PC-9 (cell line): ENCODE data around the gene EP400. TPM values are rescaled to one million over a fixed set of nuclear protein-coding genes. Genes with fewer than 3 reads are reported as not detected.
A peak's percentile ranks its signal among the peaks of the same experiment; 100 is the strongest.

Experiments
- BruUV-seq: library from RNA; stranded (reverse); fragments of 400-500 nt; replicated peaks from 2 replicates; lab custom pipeline; 2021; lab: Mats Ljungman, UMichigan
- CTCF ChIA-PET: fragments of 300-600 bp; sonication (Branson Sonifier 250); formaldehyde crosslinking; loops from one replicate; lab custom pipeline; 2022; ENCODE audit warnings: antibody characterized with exemption; lab: Charles Lee
- POLR2A ChIA-PET: fragments of 300-600 bp; sonication (Branson Sonifier 250); formaldehyde crosslinking; loops from one replicate; lab custom pipeline; 2022; ENCODE audit warnings: antibody characterized with exemption; ENCODE audit not compliant: unreplicated experiment; lab: Charles Lee
- DNase-seq, 2 experiments: peaks; one replicate each; pipeline versions ENCODE4 v3.0.0 to v3.0.0-alpha.2; 2015 to 2022; ENCODE audit warnings: mixed read lengths in 1 of 2
- H2AFZ ChIP-seq: fragments of 200-600 bp; sonication (generic); 2 replicates; pipeline ENCODE4 v1.8.1; 2017; ENCODE audit warnings: antibody characterized with exemption
- H3F3A ChIP-seq: fragments of 200-600 bp; sonication (generic); 2 replicates; pipeline ENCODE4 v1.8.1; 2017; ENCODE audit warnings: antibody characterized with exemption, mild to moderate bottlenecking, low read depth; ENCODE audit not compliant: insufficient read depth
- H3K27ac ChIP-seq: fragments of 200-600 bp; sonication (generic); 2 replicates; pipeline ENCODE4 v1.6.1; 2016; ENCODE audit warnings: mixed run types
- H3K27me3 ChIP-seq: fragments of 200-600 bp; sonication (generic); 2 replicates; pipeline ENCODE4 v1.6.1; 2016; ENCODE audit warnings: low read depth, mixed run types; ENCODE audit not compliant: insufficient read depth
- H3K36me3 ChIP-seq: fragments of 200-600 bp; sonication (generic); 2 replicates; pipeline ENCODE4 v1.6.1; 2016; ENCODE audit warnings: low read depth, mixed run types
- H3K4me1 ChIP-seq: fragments of 200-600 bp; sonication (generic); replicated peaks from 2 replicates; pipeline ENCODE4 v1.6.1; 2016; ENCODE audit warnings: mixed run types; ENCODE audit not compliant: insufficient read depth
- H3K4me2 ChIP-seq: fragments of 200-600 bp; sonication (generic); 2 replicates; pipeline ENCODE4 v1.6.1; 2017; ENCODE audit warnings: mixed run types
- H3K4me3 ChIP-seq: fragments of 200-600 bp; sonication (generic); 2 replicates; pipeline ENCODE4 v1.6.1; 2016; ENCODE audit warnings: mixed run types
- H3K79me2 ChIP-seq: fragments of 200-600 bp; sonication (generic); 2 replicates; pipeline ENCODE4 v1.6.1; 2017; ENCODE audit warnings: low read depth, mixed run types
- H3K9me2 ChIP-seq: fragments of 200-600 bp; sonication (generic); 2 replicates; pipeline ENCODE4 v1.8.1; 2017; ENCODE audit warnings: mild to moderate bottlenecking; ENCODE audit not compliant: insufficient read depth
- H3K9me3 ChIP-seq: fragments of 200-600 bp; sonication (generic); 2 replicates; pipeline ENCODE4 v1.8.1; 2016; ENCODE audit warnings: low read depth; ENCODE audit not compliant: insufficient read depth
- H4K20me1 ChIP-seq: fragments of 200-600 bp; sonication (generic); 2 replicates; pipeline ENCODE4 v1.8.1; 2017; ENCODE audit not compliant: insufficient read depth
- EZH2 ChIP-seq: fragments of 200-600 bp; sonication (generic); IDR thresholded peaks from 2 replicates; pipeline ENCODE4 v1.8.0; 2017; ENCODE audit warnings: antibody characterized with exemption, low read depth
- intact Hi-C: fragments of 100-400 bp; cut with micrococcal nuclease; formaldehyde crosslinking; loops from one replicate; pipeline ENCODE4 v1.10.0; 2022; ENCODE audit not compliant: unreplicated experiment
- total RNA-seq: library from RNA; stranded (reverse); gene quantifications from 2 replicates; pipeline ENCODE4 v1.2.3, GENCODE V29; 2021
- TF ChIP-seq, protein P1 (sequence below): fragments of 200-600 bp; sonication (generic); conservative IDR thresholded peaks from 2 replicates; pipeline ENCODE4 v1.6.1; 2017; ENCODE audit warnings: mixed run types, antibody characterized with exemption, mild to moderate bottlenecking, moderate library complexity

EP400 gene
- total RNA-seq, 1 experiment from 2014 or later = 50.3 TPM

GRCh38 chr12:131901431-131902331 lies 48.1 kb upstream of the EP400 start:
- H3F3A ChIP-seq = peaks cover 15% of the 10 kb centered on the region; the same call in 1 of the 2 replicates
- peaks cover 6% of the 10 kb centered on the region; the same call in 1 of the 2 replicates for H3K36me3 ChIP-seq
- ChIA-PET CTCF (interaction anchor here (0.6 to 0.7 kb wide), 2 partner anchors 19 to 66 kb away, joined by 3 to 4 read pairs; no protein-coding TSS in a partner anchor), POLR2A (no interaction called here)
- H3K9me2 ChIP-seq = no peaks in the 10 kb centered on the region
- peaks cover 42% of the 10 kb centered on the region for H4K20me1 ChIP-seq
- no peak overlapping the region for H2AFZ ChIP-seq
- H3K27me3 ChIP-seq = no peaks in the 10 kb centered on the region
- intact Hi-C loops = loop anchor here (1.0 kb wide), 1 partner anchor 11 kb away; no protein-coding TSS in a partner anchor
- no peak overlapping the region for H3K4me2 ChIP-seq
- no peak overlapping the region for H3K4me3 ChIP-seq
- DNase-seq = peak in 1 of 2 experiments; percentile 75
- no peak for TF ChIP-seq EZH2
- TF ChIP-seq, protein P1, sequence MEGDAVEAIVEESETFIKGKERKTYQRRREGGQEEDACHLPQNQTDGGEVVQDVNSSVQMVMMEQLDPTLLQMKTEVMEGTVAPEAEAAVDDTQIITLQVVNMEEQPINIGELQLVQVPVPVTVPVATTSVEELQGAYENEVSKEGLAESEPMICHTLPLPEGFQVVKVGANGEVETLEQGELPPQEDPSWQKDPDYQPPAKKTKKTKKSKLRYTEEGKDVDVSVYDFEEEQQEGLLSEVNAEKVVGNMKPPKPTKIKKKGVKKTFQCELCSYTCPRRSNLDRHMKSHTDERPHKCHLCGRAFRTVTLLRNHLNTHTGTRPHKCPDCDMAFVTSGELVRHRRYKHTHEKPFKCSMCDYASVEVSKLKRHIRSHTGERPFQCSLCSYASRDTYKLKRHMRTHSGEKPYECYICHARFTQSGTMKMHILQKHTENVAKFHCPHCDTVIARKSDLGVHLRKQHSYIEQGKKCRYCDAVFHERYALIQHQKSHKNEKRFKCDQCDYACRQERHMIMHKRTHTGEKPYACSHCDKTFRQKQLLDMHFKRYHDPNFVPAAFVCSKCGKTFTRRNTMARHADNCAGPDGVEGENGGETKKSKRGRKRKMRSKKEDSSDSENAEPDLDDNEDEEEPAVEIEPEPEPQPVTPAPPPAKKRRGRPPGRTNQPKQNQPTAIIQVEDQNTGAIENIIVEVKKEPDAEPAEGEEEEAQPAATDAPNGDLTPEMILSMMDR = no peak
- no TSS peak for BruUV-seq
- H3K27ac ChIP-seq = no peak overlapping the region
- peaks cover 13% of the 10 kb centered on the region for H3K4me1 ChIP-seq
- no peaks in the 10 kb centered on the region for H3K9me3 ChIP-seq
- H3K79me2 ChIP-seq = peaks cover 25% of the 10 kb centered on the region

- Histone ChIP-seq H3K36me3 (0 out of 2 replicates have a peak, but pooled peaks cover 5% of the 10 kb centered on the region), H3K27me3 (no peaks in the 10 kb centered on the region), H3K9me3 (no peaks in the 10 kb centered on the region), H3K4me1 (peaks cover 8% of the 10 kb centered on the region), H4K20me1 (peaks cover 49% of the 10 kb centered on the region), H3K9me2 (no peaks in the 10 kb centered on the region), H3K4me2 (no peak overlapping the region), H3F3A (peaks cover 7% of the 10 kb centered on the region; the same call in 1 of the 2 replicates), H3K79me2 (peaks cover 17% of the 10 kb centered on the region), H3K4me3 (no peak overlapping the region), H2AFZ (no peak overlapping the region), H3K27ac (no peak overlapping the region)
- DNase-seq = no peak
- intact Hi-C loops = loop anchor here (1.0 kb wide), 1 partner anchor 10 kb away; no protein-coding TSS in a partner anchor
- ChIA-PET POLR2A (no interaction called here), CTCF (interaction anchor here (0.7 kb wide), 1 partner anchor 19 kb away, joined by 3 read pairs; no protein-coding TSS in a partner anchor)
- BruUV-seq = no TSS peak
- TF ChIP-seq, protein P1 = no peak
- TF ChIP-seq EZH2 = no peak
These were observed 47.2 kb upstream of the EP400 start for GRCh38 chr12:131902332-131903241.
